NAMALWA (cell line): ENCODE results near the gene GPC1.

ENCODE experiments used
- DNase-seq: peaks from one replicate; pipeline ENCODE4 v3.0.0-alpha.2; 2015; ENCODE audit warnings: low spot score

Gene GPC1

GRCh38 chr2:240499309-240500301 is 64.1 kb downstream of the GPC1 start:
- no peak for DNase-seq

- DNase-seq = no peak
Observed at GRCh38 chr2:240500561-240501423, 65.3 kb downstream of the GPC1 start.

GRCh38 chr2:240501531-240501991 is 66.1 kb downstream of the GPC1 start:
- DNase-seq = no peak

GRCh38 chr2:240502059-240502429 is 66.6 kb downstream of the GPC1 start:
- DNase-seq = no peak

- no peak for DNase-seq
Observed at GRCh38 chr2:240502430-240503121, 67.1 kb downstream of the GPC1 start.

- DNase-seq = no peak
Observed at GRCh38 chr2:240503375-240503774, 67.9 kb downstream of the GPC1 start.

- no peak for DNase-seq
Observed at GRCh38 chr2:240503848-240504247, 68.4 kb downstream of the GPC1 start.

GRCh38 chr2:240505910-240506309 is 70.4 kb downstream of the GPC1 start:
- no peak for DNase-seq

GRCh38 chr2:240506406-240507059 is 71.1 kb downstream of the GPC1 start:
- no peak for DNase-seq

- DNase-seq = no peak
Observed at GRCh38 chr2:240507060-240507777, 71.8 kb downstream of the GPC1 start.

- no peak for DNase-seq
Observed at GRCh38 chr2:240507778-240508251, 72.4 kb downstream of the GPC1 start.

- DNase-seq = no peak
Observed at GRCh38 chr2:240508832-240509545, 73.5 kb downstream of the GPC1 start.

- no peak for DNase-seq
Observed at GRCh38 chr2:240509667-240510512, 74.4 kb downstream of the GPC1 start.

GRCh38 chr2:240510513-240511210 is 75.2 kb downstream of the GPC1 start:
- DNase-seq = no peak

- DNase-seq = no peak
Observed at GRCh38 chr2:240511351-240512108, 76.1 kb downstream of the GPC1 start.

GRCh38 chr2:240512109-240512485 is 76.6 kb downstream of the GPC1 start:
- DNase-seq = no peak

- DNase-seq = no peak
Observed at GRCh38 chr2:240512666-240513535, 77.4 kb downstream of the GPC1 start.
